AG04450 (cell line): ENCODE measurements around the gene MAGI2. TPM values are rescaled to one million over a fixed set of nuclear protein-coding genes. Genes with fewer than 3 reads are reported as not detected.
"Not testable (repeated sequence)": the region's sequence is repeated elsewhere in the genome, so short reads cannot be mapped to it uniquely, and the experiment has no call there.

Source experiments
- CTCF ChIA-PET: fragments of 300-600, 350-600 bp; formaldehyde crosslinking; extraction: SDS; loops from one replicate; lab custom pipeline; 2022; ENCODE audit warnings: antibody characterized with exemption, inconsistent platforms; lab: Charles Lee
- POLR2A ChIA-PET: fragments of 350-600 bp; formaldehyde crosslinking; extraction: SDS; loops from one replicate; lab custom pipeline; 2021; ENCODE audit warnings: antibody characterized with exemption, inconsistent platforms; lab: Yijun Ruan, JAX
- DNase-seq: peaks from one replicate; pipeline ENCODE4 v3.0.0-alpha.2; 2011; ENCODE audit warnings: low read depth, low spot score
- H3K27ac ChIP-seq: one replicate; pipeline ENCODE4 v1.5.1; 2012; ENCODE audit warnings: low read depth, low read length, control low read depth
- H3K27me3 ChIP-seq: one replicate; pipeline ENCODE4 v1.6.0; 2012; ENCODE audit warnings: low read length; ENCODE audit not compliant: control insufficient read depth, insufficient read depth
- H3K4me3 ChIP-seq: 2 replicates; pipeline ENCODE4 v1.5.1; 2011; ENCODE audit warnings: mild to moderate bottlenecking, low read depth, low read length, control low read depth
- H3K9me3 ChIP-seq: 2 replicates; pipeline ENCODE4 v1.5.1; 2012; ENCODE audit warnings: low read length; ENCODE audit not compliant: control insufficient read depth, insufficient read depth
- CTCF ChIP-seq: IDR thresholded peaks from 2 replicates; pipeline ENCODE4 v1.5.1; 2011; ENCODE audit warnings: low read depth, low read length, control low read depth, inconsistent platforms
- polyA plus RNA-seq: library from polyadenylated mRNA; depleted of rRNA; stranded (reverse); fragments of >200 nt; gene quantifications from 2 replicates; pipeline ENCODE4 v1.2.3, GENCODE V29; 2011

The MAGI2 gene
- polyA plus RNA-seq, 1 experiment: 2.3 TPM

- TF ChIP-seq CTCF: no peak
- DNase-seq: no peak
- H3K27ac ChIP-seq: no peak overlapping the region
- H3K9me3 ChIP-seq: peaks cover 7% of the 10 kb centered on the region; the same call in 1 of the 2 replicates
- ChIA-PET POLR2A (no interaction called here), CTCF (no interaction called here)
- no peak overlapping the region for H3K4me3 ChIP-seq
- no peaks in the 10 kb centered on the region for H3K27me3 ChIP-seq
These were observed 1205.4 kb downstream of the MAGI2 start for GRCh38 chr7:78247910-78248689.

DNA sequence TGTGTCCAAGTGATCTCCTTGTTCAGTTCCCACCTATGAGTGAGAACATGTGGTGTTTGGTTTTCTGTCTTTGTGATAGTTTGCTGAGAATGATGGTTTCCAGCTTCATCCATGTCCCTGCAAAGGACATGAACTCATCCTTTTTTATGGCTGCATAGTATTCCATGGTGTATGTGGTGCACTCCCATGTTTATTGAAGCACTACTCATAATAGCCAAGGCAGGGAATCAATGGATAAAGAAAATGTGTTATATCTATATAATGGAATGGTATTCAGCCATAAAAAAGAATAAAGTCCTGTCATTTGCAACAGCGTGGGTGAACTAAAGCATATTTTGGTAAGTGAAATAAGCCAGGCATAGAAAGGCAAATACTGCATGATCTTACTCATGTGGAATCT is 1213.3 kb downstream of the MAGI2 start:
- DNase-seq, H3K27me3 ChIP-seq, CTCF ChIA-PET, H3K4me3 ChIP-seq, H3K27ac ChIP-seq, H3K9me3 ChIP-seq: not testable (repeated sequence)
- POLR2A ChIA-PET: interaction anchor here (0.6 kb wide), 1 partner anchor 12 kb away, joined by 3 read pairs; no protein-coding TSS in a partner anchor

GRCh38 chr7:78234634-78235033 is 1218.8 kb downstream of the MAGI2 start:
- Histone ChIP-seq H3K4me3 (no peak overlapping the region), H3K27me3 (no peaks in the 10 kb centered on the region), H3K27ac (no peak overlapping the region), H3K9me3 (no peaks in the 10 kb centered on the region)
- ChIA-PET CTCF (no interaction called here), POLR2A (no interaction called here)
- no peak for DNase-seq
- TF ChIP-seq CTCF: no peak

- Histone ChIP-seq H3K27ac (no peak overlapping the region), H3K4me3 (no peak overlapping the region), H3K9me3 (no peaks in the 10 kb centered on the region), H3K27me3 (no peaks in the 10 kb centered on the region)
- no peak for DNase-seq
- no peak for TF ChIP-seq CTCF
- CTCF ChIA-PET: interaction anchor here (1.6 kb wide), 1 partner anchor 98 kb away, joined by 8 read pairs; no protein-coding TSS in a partner anchor
- POLR2A ChIA-PET: no interaction called here
These were observed 1220.7 kb downstream of the MAGI2 start for GRCh38 chr7:78232806-78233205.

GRCh38 chr7:78226059-78226719 is 1227.3 kb downstream of the MAGI2 start:
- no peak overlapping the region for H3K27ac ChIP-seq
- ChIA-PET CTCF (interaction anchor here (0.6 to 1.6 kb wide), 9 partner anchors 12 to 503 kb away, joined by 4 to 16 read pairs (median 6); no protein-coding TSS in a partner anchor), POLR2A (no interaction called here)
- no peak for DNase-seq
- no peaks in the 10 kb centered on the region for H3K27me3 ChIP-seq
- peak; percentile 66 for TF ChIP-seq CTCF
- H3K4me3 ChIP-seq: no peak overlapping the region
- H3K9me3 ChIP-seq: no peaks in the 10 kb centered on the region
